Body of pancreas (tissue), 4 donors: ENCODE results near the gene CKB.

Experiments used
- CTCF ChIP-seq, 7 experiments: fragments of 450-650 bp in 4 of 7; fragments of 200-600 bp in 3 of 7; sonication (generic) in 3 of 7; IDR thresholded peaks; one replicate each; pipeline ENCODE4 v1.5.1; 2016 to 2019; ENCODE audit warnings: antibody characterized with exemption in 7 of 7
- POLR2A ChIP-seq, 3 donors: fragments of 450-650 bp; IDR thresholded peaks; one replicate each; pipeline ENCODE4 v1.6.1; 2016; ENCODE audit warnings: antibody characterized with exemption in 3 of 3, mild to moderate bottlenecking in 2 of 3

GRCh38 chr14:103535081-103535890 lies 12.7 kb upstream of the CKB start:
- TF ChIP-seq CTCF (IDR thresholded peaks at IDR 0.05) (no peak), POLR2A (IDR thresholded peaks at IDR 0.05) (no peak)
